K562 (cell line): Measurements from ENCODE around the gene ERCC4. TPM values are rescaled to one million over a fixed set of nuclear protein-coding genes. Genes with fewer than 3 reads are reported as not detected.

Experiments
- ATAC-seq: fragments of 200-7000 bp; cut with Tn5 transposase; 3 replicates; pipeline ENCODE4 v1.9.1; 2020; ENCODE audit warnings: moderate library complexity
- BruUV-seq: library from RNA; stranded (reverse); fragments of 400-500 nt; replicated peaks from 2 replicates; lab custom pipeline; 2021; lab: Mats Ljungman, UMichigan
- CTCF ChIA-PET: fragments of 300-600 bp; formaldehyde crosslinking; extraction: SDS; loops from one replicate; lab custom pipeline; 2021; ENCODE audit warnings: low intra/inter-chr PET ratio; lab: Yijun Ruan, JAX
- POLR2A ChIA-PET: fragments of 300-600, 350-650 bp; sonication (Branson Sonifier 250); formaldehyde crosslinking; extraction: SDS; loops from one replicate; lab custom pipeline; 2021; ENCODE audit warnings: antibody characterized with exemption, inconsistent platforms; lab: Yijun Ruan, JAX
- DNase-seq, 4 experiments: peaks; one replicate each; pipeline versions ENCODE4 v3.0.0 to v3.0.0-alpha.2; 2011 to 2018; ENCODE audit warnings: low spot score in 3 of 4, mixed read lengths in 3 of 4; ENCODE audit errors: extremely low read depth in 1 of 4
- FAIRE-seq: peaks from 2 replicates; lab custom pipeline; 2011; peaks lifted over from hg19 to GRCh38; lab: Jason Lieb, UNC
- H2AFZ ChIP-seq: 2 replicates; pipeline ENCODE4 v1.6.0; 2011; ENCODE audit warnings: low read depth, low read length, control low read depth, inconsistent platforms
- H3K27ac ChIP-seq: fragments of 200-600 bp; 3 replicates; pipeline ENCODE4 v1.8.0; 2011; ENCODE audit warnings: low read depth, mild to moderate bottlenecking, control low read depth, inconsistent platforms, low read length, moderate library complexity, mixed read lengths; ENCODE audit errors: extremely low read depth
- H3K27me3 ChIP-seq, 2 experiments: fragments of 300-600 bp in 1 of 2; 2 replicates in 1 of 2; 3 replicates in 1 of 2; pipeline versions ENCODE4 v1.6.0 to v1.8.0; 2011; ENCODE audit warnings: inconsistent platforms in 2 of 2, low read length in 2 of 2, mild to moderate bottlenecking in 1 of 2, mixed read lengths in 1 of 2, moderate library complexity in 1 of 2; ENCODE audit not compliant: control insufficient read depth in 2 of 2, insufficient read depth in 2 of 2
- H3K36me3 ChIP-seq: fragments of 300-600 bp; 3 replicates; pipeline ENCODE4 v1.8.0; 2011; ENCODE audit warnings: mild to moderate bottlenecking, low read length, inconsistent platforms; ENCODE audit not compliant: control insufficient read depth, insufficient read depth
- H3K4me1 ChIP-seq, 2 experiments: fragments of 200-600 bp in 1 of 2; replicated peaks in 1 of 2; 2 replicates in 1 of 2; 3 replicates in 1 of 2; pipeline versions ENCODE4 v1.5.1 to v1.8.0; 2011; ENCODE audit warnings: inconsistent platforms in 2 of 2, low read length in 2 of 2, mild to moderate bottlenecking in 1 of 2, mixed read lengths in 1 of 2, moderate library complexity in 1 of 2; ENCODE audit not compliant: control insufficient read depth in 2 of 2, insufficient read depth in 2 of 2
- H3K4me2 ChIP-seq: 2 replicates; pipeline ENCODE4 v1.6.1; 2011; ENCODE audit warnings: low read length, control low read depth, inconsistent platforms, mixed read lengths; ENCODE audit not compliant: insufficient read depth
- H3K4me3 ChIP-seq: fragments of 200-600 bp; sonication (generic), shearing (Covaris generic); 2 replicates; pipeline ENCODE4 v1.5.1; 2016; ENCODE audit warnings: control low read depth, inconsistent platforms
- H3K79me2 ChIP-seq: fragments of 200-600 bp; 3 replicates; pipeline ENCODE4 v1.8.0; 2011; ENCODE audit warnings: low read length, inconsistent platforms; ENCODE audit not compliant: control insufficient read depth, insufficient read depth
- H3K9ac ChIP-seq, 2 experiments: 2 replicates each; pipeline versions ENCODE4 v1.6.0 to v1.6.1; 2011; ENCODE audit warnings: low read depth in 2 of 2, low read length in 2 of 2, control low read depth in 1 of 2, inconsistent platforms in 1 of 2, mild to moderate bottlenecking in 1 of 2, mixed read lengths in 1 of 2; ENCODE audit not compliant: insufficient read depth in 1 of 2
- H3K9me1 ChIP-seq: one replicate; pipeline ENCODE4 v1.6.0; 2011; ENCODE audit warnings: inconsistent platforms, mild to moderate bottlenecking, low read length, moderate library complexity; ENCODE audit not compliant: control insufficient read depth, insufficient read depth
- H3K9me3 ChIP-seq: replicated peaks from 2 replicates; pipeline ENCODE4 v1.5.1; 2011; ENCODE audit warnings: low read depth, low read length, inconsistent platforms; ENCODE audit not compliant: control insufficient read depth, insufficient read depth
- H4K20me1 ChIP-seq: replicated peaks from 2 replicates; pipeline ENCODE4 v1.6.1; 2011; ENCODE audit warnings: low read length, inconsistent platforms, mixed read lengths; ENCODE audit not compliant: control insufficient read depth, insufficient read depth
- ATF7 ChIP-seq: fragments of 450-650 bp; IDR thresholded peaks from 2 replicates; pipeline ENCODE4 v1.7.1; 2014; ENCODE audit warnings: mild to moderate bottlenecking, moderate library complexity
- DMBX1 ChIP-seq: fragments of 250-450 bp; sonication (Bioruptor Pico); IDR thresholded peaks from 2 replicates; pipeline ENCODE4 v1.8.0; 2022; ENCODE audit warnings: inconsistent platforms, mild to moderate bottlenecking, moderate library complexity, borderline replicate concordance
- DNMT1 ChIP-seq: fragments of 450-650 bp; IDR thresholded peaks from 2 replicates; pipeline ENCODE4 v1.6.1; 2016; ENCODE audit warnings: antibody characterized with exemption, mild to moderate bottlenecking
- FOSL1 ChIP-seq: fragments of 200-800 bp; sonication (Bioruptor generic); conservative IDR thresholded peaks from 2 replicates; pipeline ENCODE4 v1.6.1; 2016; ENCODE audit warnings: missing genetic modification characterization, missing compliant biosample characterization
- FOXK2 ChIP-seq, 2 experiments: fragments of 450-650 bp; IDR thresholded peaks in 1 of 2; conservative IDR thresholded peaks in 1 of 2; 2 replicates each; pipeline ENCODE4 v1.6.1; 2016; ENCODE audit warnings: low read depth in 2 of 2, mild to moderate bottlenecking in 1 of 2
- GTF3C2 ChIP-seq: IDR thresholded peaks from 3 replicates; pipeline ENCODE4 v1.6.1; 2011; ENCODE audit warnings: borderline replicate concordance, mild to moderate bottlenecking, moderate library complexity; ENCODE audit not compliant: insufficient read length; ENCODE audit errors: extremely low read depth
- MBD2 ChIP-seq: sonication (generic); IDR thresholded peaks from 2 replicates; pipeline ENCODE4 v1.6.1; 2016; ENCODE audit warnings: low read depth, borderline replicate concordance
- NFIC ChIP-seq: fragments of 450-650 bp; IDR thresholded peaks from 2 replicates; pipeline ENCODE4 v1.6.1; 2017; ENCODE audit warnings: mild to moderate bottlenecking, inconsistent platforms
- PML ChIP-seq: IDR thresholded peaks from 2 replicates; pipeline ENCODE4 v1.6.1; 2012; ENCODE audit warnings: low read length, inconsistent platforms
- TEAD4 ChIP-seq, 2 experiments: sonication (generic) in 1 of 2; formaldehyde crosslinking in 1 of 2; IDR thresholded peaks; 2 replicates each; pipeline versions ENCODE4 v1.6.1 to v1.8.0; 2012 to 2022; ENCODE audit warnings: borderline replicate concordance in 1 of 2, inconsistent platforms in 1 of 2, low read length in 1 of 2, mild to moderate bottlenecking in 1 of 2, missing genetic modification reagents in 1 of 2
- ZNF143 ChIP-seq: sonication (generic); formaldehyde crosslinking; IDR thresholded peaks from 2 replicates; pipeline ENCODE4 v1.9.0; 2022; ENCODE audit warnings: mild to moderate bottlenecking, missing genetic modification reagents
- WGBS: fragments of 100-300 bp; shearing (Covaris generic); methylation state at CpG from one replicate; pipeline ENCODE4 v1.1.6; 2016; ENCODE audit warnings: low coverage, mixed read lengths; ENCODE audit not compliant: insufficient coverage; ENCODE audit errors: missing lambda C conversion rate; 5-methylcytosine and 5-hydroxymethylcytosine counted together
- in situ Hi-C: fragments of 300-500 bp; cut with MboI; formaldehyde crosslinking; loops from 4 replicates; pipeline ENCODE4 v1.15.0; 2018; ENCODE audit warnings: inconsistent platforms, mixed read lengths
- intact Hi-C: fragments of 100-400 bp; cut with micrococcal nuclease; formaldehyde crosslinking; loops from 2 replicates; pipeline ENCODE4 v1.14.2; 2022
- polyA plus RNA-seq, 8 experiments: library from polyadenylated mRNA; depleted of rRNA in 4 of 8; stranded (reverse) in 5 of 8; unstranded in 3 of 8; fragments of >200 nt; fragmentation: Nextera tagmentation in 2 of 8; fragmentation: Illumina TruSeq in 1 of 8; extraction: Ambion mirVana in 2 of 8; extraction: Trizol in 1 of 8; gene quantifications; 2 replicates each; pipeline versions ENCODE4 v1.2.1 to v1.2.3, GENCODE V29; 2011 to 2014; ENCODE audit warnings: inconsistent platforms in 1 of 8, missing spikeins in 1 of 8
- total RNA-seq, 7 experiments: library from RNA; depleted of rRNA in 6 of 7; stranded (reverse); fragments of >200 nt in 6 of 7; fragmentation: Illumina TruSeq in 2 of 7; extraction: Trizol in 2 of 7; gene quantifications; 2 replicates each; pipeline versions ENCODE4 v1.2.1 to v1.2.3, GENCODE V29; 2011 to 2021; ENCODE audit warnings: low replicate concordance in 1 of 7
- TF ChIP-seq, protein P1 (sequence below): sonication (generic); IDR thresholded peaks from 2 replicates; pipeline ENCODE4 v1.6.1; 2016
- TF ChIP-seq, protein P2 (sequence below), 2 experiments: fragments of 450-650 bp; IDR thresholded peaks; 2 replicates each; pipeline ENCODE4 v1.6.1; 2018; ENCODE audit warnings: mild to moderate bottlenecking in 2 of 2, low read depth in 1 of 2; ENCODE audit not compliant: partially characterized antibody in 2 of 2

Gene ERCC4
- total and polyA plus RNA-seq, 9 of the 15 experiments (the other 6 are each of a cell fraction or from before 2014, with no cell fraction given) = 3.7 to 10.5 (median 6.0) TPM

DNA sequence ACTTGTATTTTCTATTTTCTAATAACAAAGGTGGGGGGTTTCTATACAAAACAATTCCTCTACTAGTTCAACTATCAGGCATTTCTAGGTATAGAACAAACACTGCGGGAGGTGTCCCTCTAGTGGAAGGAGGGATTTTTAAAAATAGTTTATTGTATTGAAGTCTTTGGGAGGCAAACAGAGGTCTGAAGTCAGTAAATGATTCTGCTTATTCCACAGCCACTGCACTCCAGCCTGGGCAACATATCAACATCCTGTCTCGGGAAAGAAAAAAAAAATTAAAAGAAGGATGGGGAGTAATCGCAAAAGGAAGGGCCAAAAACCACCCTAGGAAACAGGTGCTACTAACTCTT is 648 bp upstream of the ERCC4 start:
- WGBS = 6% methylated on average over 3 of the region's 3 CpGs
- H3K27me3 ChIP-seq = peaks cover 0 to 12% of the 10 kb centered on the region in 2 experiments; a peak in 2 of 5 replicates
- POLR2A ChIA-PET = interaction anchor here (0.5 to 1.4 kb wide), 5 partner anchors 197 to 366 kb away, joined by 3 to 5 read pairs (median 3); no protein-coding TSS in a partner anchor
- FAIRE-seq (peak; percentile 42), ATAC-seq (peak; percentile 53), DNase-seq (peak; percentile 52 to 62 (median 57))
- peak overlapping the region; percentile 87 for H3K4me2 ChIP-seq
- no peaks in the 10 kb centered on the region for H4K20me1 ChIP-seq
- H3K79me2 ChIP-seq = peaks cover 8% of the 10 kb centered on the region; the same call in 2 of the 3 replicates
- intact Hi-C loops = loop anchor here (5.0 kb wide), 1 partner anchor 52 kb away; no protein-coding TSS in a partner anchor
- H3K9ac ChIP-seq = peak overlapping the region; percentile 74 to 98
- peak overlapping the region; percentile 38; the same call in 2 of the 3 replicates for H3K27ac ChIP-seq
- peaks cover 0 to 8% of the 10 kb centered on the region in 2 experiments; a peak in 3 of 5 replicates for H3K4me1 ChIP-seq
- H3K4me3 ChIP-seq = peak overlapping the region; percentile 65
- peak overlapping the region; percentile 92 for H2AFZ ChIP-seq
- peaks cover 16% of the 10 kb centered on the region; the same call in 2 of the 3 replicates for H3K36me3 ChIP-seq
- CTCF ChIA-PET = interaction anchor here (0.6 to 1.5 kb wide), 7 partner anchors 53 to 609 kb away, joined by 3 to 5 read pairs (median 4); no protein-coding TSS in a partner anchor
- H3K9me1 ChIP-seq = no peaks in the 10 kb centered on the region
- BruUV-seq = no TSS peak
- H3K9me3 ChIP-seq = no peaks in the 10 kb centered on the region
- in situ Hi-C loops = no loop called here
- TF ChIP-seq, protein P1, sequence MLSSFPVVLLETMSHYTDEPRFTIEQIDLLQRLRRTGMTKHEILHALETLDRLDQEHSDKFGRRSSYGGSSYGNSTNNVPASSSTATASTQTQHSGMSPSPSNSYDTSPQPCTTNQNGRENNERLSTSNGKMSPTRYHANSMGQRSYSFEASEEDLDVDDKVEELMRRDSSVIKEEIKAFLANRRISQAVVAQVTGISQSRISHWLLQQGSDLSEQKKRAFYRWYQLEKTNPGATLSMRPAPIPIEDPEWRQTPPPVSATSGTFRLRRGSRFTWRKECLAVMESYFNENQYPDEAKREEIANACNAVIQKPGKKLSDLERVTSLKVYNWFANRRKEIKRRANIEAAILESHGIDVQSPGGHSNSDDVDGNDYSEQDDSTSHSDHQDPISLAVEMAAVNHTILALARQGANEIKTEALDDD = peak; percentile 24; the same call in 1 of the 2 replicates
- TF ChIP-seq DMBX1 (CRISPR knock-in tag) (no peak), MBD2 (0 out of 2 replicates have a peak, but pooled peaks have one; percentile 1), ATF7 (no peak), PML (0 out of 2 replicates have a peak, but pooled peaks have one; percentile 1), DNMT1 (peak; percentile 72; the same call in 1 of the 2 replicates), FOSL1 (tag) (peak; percentile 23; the same call in 1 of the 2 replicates), TEAD4 (IDR thresholded peaks at IDR 0.05; ENCODE audit: low read length) (0 out of 2 replicates have a peak, but pooled peaks have one; percentile 15), TEAD4 (CRISPR knock-in tag; IDR thresholded peaks at IDR 0.05; ENCODE audit: borderline replicate concordance) (no peak), GTF3C2 (no peak), NFIC (peak; percentile 16; the same call in 1 of the 2 replicates), ZNF143 (CRISPR knock-in tag) (no peak), FOXK2 (conservative IDR thresholded peaks at IDR 0.05 in 1 of 2, IDR thresholded peaks at IDR 0.05 in 1 of 2; ENCODE audit: low read depth in 2 of 2) (peak in 1 of 2 experiments; percentile 26; a peak in 1 of 4 replicates)
- TF ChIP-seq, protein P2, sequence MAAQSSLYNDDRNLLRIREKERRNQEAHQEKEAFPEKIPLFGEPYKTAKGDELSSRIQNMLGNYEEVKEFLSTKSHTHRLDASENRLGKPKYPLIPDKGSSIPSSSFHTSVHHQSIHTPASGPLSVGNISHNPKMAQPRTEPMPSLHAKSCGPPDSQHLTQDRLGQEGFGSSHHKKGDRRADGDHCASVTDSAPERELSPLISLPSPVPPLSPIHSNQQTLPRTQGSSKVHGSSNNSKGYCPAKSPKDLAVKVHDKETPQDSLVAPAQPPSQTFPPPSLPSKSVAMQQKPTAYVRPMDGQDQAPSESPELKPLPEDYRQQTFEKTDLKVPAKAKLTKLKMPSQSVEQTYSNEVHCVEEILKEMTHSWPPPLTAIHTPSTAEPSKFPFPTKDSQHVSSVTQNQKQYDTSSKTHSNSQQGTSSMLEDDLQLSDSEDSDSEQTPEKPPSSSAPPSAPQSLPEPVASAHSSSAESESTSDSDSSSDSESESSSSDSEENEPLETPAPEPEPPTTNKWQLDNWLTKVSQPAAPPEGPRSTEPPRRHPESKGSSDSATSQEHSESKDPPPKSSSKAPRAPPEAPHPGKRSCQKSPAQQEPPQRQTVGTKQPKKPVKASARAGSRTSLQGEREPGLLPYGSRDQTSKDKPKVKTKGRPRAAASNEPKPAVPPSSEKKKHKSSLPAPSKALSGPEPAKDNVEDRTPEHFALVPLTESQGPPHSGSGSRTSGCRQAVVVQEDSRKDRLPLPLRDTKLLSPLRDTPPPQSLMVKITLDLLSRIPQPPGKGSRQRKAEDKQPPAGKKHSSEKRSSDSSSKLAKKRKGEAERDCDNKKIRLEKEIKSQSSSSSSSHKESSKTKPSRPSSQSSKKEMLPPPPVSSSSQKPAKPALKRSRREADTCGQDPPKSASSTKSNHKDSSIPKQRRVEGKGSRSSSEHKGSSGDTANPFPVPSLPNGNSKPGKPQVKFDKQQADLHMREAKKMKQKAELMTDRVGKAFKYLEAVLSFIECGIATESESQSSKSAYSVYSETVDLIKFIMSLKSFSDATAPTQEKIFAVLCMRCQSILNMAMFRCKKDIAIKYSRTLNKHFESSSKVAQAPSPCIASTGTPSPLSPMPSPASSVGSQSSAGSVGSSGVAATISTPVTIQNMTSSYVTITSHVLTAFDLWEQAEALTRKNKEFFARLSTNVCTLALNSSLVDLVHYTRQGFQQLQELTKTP (IDR thresholded peaks at IDR 0.05; ENCODE audit: low read depth in 1 of 2, partially characterized antibody in 2 of 2) = peak in 1 of 2 experiments; percentile 30
